Kidney tubule cell (primary cell): Measurements from ENCODE around the gene DCC.

Experiments
- DNase-seq: peaks from one replicate; pipeline ENCODE4 v3.0.0-alpha.2; 2018; ENCODE audit warnings: low spot score

DCC gene

DNA sequence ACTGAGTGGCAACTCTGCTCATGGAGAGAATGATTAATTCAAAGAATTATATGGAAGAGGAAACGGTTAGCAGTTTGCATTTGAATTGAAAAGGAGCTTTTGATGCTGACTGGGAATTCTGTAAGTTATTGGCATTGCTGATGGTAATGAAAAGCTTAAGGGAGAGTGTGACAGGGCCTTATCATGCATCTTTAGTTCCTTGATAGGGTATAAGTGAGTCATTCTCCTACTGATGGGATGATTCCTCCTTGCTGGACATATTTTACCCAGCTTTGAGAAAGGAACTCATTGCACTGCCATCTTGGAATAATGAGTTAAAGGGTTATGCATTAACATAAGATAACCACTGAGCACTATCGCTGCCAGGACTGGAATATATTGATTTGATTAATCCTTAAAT, 740.7 kb downstream of the DCC start:
- DNase-seq = no peak

DNA sequence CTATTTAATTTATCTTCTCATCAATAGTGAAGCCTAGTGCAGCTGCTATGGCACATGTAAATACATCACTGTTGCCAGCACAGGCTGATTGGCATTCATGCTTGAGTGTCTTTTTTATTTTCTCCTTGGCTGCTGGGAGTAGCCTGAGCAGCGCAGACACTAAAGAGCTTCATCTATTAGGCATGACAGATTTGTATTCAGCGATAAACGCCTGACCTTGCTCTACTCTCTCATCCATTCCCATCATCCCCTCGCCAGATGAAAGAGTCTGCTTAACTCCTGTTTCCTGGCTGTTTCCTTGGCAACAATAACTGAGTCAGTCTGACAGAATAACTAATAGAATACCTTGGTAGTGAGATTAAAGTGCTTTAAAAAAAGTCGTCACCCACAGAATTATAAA, 753.6 kb downstream of the DCC start:
- DNase-seq = no peak

DNA sequence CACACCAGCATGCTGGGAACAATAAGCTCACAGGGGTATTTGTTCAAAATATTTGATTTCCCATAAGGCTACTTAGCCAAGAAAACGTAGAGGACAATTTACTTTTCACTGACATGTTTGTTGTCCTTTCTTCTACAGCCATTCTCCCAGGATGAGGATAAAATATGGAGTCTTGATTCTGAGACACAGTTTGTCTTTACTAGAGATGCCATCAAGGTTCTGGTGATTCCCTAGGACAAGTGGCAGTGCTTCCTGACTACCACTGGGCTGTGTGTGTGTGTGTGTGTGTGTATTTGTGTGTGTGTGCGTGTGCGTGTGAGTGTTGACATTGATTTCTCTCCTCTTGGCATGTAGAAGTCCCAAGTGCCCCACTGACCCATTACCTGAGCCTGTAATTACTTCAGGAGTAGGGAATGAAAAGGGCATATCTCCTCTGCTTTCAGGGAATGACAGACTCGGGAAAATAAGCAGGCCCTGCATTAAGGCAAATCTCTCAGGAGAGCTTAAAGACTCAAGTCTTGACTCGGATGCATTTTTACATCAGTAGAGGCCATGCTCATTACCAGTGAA, 761.6 kb downstream of the DCC start:
- DNase-seq = no peak

DNA sequence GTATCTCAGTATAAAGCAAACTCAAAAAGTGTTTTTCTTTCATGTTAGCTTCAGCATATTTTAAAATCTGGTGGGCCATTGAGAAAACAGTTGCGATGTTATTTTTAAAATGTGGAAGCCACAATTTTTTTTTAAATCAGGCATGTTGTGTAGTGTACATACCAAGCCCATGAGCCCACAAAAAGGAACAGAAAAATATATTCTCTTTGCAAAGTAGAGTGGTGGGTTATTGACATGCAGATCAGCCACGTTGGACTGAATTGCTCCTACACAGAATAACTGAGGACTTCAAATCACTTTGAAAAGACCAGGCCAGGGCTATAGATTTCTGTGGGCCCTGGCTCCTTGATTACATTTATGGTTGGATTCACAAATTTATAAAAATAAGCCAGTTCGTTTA, 774.4 kb downstream of the DCC start:
- no peak for DNase-seq

DNA sequence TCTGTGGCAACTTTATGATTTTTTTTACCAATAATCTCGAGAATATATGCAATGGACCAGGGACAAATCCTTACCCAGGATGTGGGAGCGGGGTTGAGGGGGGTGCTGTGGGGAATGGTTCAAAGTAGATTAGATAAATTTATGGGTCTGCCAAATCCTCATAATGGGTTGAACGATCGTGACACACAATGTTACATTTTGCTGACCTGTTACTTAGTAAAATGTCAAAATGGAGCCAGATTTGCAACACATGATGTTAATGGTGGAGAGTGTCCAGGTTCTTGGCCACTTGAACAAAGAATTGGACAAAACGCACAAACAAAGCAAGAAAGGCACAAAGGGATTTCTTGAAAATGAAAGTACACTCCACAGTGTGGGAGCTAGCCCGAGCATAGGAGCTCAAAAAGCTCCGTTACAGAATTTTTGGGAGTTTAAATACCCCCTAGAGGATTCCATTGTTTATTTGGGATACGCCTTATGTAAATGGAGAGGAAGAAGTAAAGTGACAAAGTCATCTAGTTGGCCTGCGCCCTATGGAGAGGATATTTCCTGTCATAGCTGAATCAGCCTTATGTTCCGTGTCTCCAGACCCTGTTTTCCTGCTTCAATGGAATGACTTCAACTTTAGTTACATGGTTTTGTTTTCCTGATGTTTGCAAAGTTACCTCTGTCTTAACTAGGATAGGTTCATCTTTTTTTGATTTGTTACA, 776.0 kb downstream of the DCC start:
- DNase-seq = no peak

DNA sequence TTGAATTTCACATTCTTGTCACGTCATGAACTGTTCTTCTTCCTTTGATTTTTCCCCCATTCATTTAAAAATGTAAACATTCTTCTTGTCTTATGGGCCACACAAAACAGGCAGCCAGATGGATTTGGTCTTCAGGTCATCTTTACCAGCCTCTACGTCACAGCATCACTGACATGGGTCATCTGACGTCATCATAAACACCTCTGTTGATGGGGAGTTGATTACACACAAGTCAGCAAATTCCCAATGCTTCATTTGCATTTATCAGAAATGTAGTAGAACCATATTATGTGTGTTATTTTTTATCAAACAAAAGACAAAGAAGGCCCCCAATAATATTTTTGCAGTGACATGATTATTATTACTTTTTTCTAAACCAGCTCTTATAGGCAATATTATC, 777.9 kb downstream of the DCC start:
- no peak for DNase-seq

DNA sequence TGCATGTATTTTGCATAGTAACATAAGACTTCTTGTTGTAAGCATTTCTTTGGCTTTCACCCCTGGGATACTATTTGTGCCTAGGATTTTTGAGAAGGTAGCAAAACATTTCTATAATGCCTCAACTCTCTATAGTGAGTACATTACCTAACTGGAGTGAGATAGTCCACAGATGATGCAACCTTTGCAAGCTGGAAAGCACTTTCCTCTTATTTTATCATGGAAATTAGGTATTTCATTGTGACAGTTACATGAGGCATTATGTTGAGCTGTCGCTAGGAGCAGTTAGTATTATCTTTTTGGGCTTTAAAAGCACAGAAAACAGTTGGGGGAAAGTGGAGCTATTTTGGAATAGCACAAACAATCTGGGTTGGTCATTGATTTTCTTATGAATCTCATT, 786.2 kb downstream of the DCC start:
- no peak for DNase-seq

DNA sequence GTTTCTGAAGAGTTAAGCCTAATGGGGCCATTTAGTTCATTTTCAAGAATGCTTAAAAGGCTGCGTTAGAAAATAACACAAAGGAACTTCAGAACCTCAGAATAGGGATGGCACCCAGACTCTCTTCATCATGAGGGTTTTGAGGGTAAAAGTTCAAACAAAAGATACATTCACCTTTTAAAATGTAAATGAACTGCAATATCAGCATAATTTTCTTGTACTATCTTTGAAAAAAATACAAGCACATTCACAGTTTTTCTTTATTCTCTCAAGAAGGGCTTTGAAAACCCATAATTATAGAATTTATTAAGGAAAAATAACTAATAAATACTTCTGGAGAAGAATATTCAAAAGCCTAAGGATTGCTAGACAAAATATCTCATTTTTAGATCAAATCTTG, 791.0 kb downstream of the DCC start:
- DNase-seq = no peak

DNA sequence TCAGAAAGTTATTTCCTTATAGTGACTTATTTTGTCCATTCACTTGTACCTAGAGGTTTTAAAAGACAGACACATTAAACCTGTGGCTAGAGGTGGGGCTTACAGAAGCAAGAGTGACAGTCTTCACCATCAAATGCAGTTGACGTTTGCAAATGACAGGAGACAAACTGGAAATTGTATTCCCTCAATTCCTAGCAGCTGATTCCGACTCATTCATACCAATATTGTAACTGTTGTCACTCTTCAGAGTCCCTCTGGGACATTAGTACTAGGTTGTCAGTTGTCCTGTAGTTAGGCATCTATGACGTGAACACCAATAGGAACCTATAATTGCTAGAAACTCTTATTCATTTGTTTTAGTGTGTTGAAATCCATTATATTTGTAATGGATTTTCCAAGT, 794.7 kb downstream of the DCC start:
- DNase-seq = no peak

DNA sequence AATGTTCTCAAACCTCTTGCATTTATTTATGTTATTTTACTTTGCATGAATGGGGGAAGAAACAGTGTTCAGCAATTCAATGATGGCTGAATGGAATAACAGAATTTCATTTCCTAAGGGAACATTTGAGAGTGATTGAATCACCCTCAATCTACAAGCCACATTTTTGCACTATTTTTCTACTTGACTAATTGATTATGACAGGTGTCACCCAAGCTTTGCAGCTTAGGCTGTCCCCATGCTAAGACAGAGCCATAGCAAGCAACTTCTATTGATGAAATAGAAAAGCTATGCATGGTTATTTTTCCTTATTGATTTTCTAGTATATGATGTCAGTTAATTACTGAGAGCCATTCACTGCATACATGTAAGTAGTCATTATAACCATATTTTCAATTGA, 795.7 kb downstream of the DCC start:
- DNase-seq = no peak

DNA sequence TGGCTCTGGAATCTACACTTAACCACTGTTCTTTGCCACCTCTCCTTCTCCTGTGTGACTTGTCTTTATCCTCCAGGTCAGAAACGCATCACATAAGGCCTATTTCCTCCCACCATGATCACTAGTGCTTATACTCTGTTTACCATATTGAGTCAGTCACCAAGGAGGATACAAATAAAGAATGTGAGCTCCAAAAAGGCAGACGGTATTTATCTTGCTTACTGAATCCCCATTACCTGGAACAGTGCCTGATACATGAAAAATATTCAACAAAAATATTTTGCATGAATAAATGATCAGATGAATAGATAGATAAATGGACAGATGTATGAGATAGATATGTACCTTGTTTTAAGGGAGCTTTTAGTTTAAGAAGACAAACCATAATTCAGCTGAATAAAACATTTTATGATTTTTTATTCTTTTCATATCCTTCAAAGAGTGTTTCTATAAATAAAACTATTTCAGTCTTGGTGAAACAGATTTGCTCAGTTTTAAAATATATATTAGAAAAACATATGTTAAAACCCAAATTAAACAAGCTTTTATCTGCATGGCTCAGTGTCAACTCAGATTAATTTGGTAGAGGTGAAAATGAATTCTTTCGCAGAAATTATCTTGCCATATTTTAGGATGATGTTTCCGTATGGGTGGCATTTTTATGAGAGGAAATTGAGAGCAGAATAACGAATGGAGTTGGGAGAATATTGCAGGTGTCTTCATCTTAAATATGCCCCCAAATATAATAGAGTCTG, 799.9 kb downstream of the DCC start:
- DNase-seq = no peak

DNA sequence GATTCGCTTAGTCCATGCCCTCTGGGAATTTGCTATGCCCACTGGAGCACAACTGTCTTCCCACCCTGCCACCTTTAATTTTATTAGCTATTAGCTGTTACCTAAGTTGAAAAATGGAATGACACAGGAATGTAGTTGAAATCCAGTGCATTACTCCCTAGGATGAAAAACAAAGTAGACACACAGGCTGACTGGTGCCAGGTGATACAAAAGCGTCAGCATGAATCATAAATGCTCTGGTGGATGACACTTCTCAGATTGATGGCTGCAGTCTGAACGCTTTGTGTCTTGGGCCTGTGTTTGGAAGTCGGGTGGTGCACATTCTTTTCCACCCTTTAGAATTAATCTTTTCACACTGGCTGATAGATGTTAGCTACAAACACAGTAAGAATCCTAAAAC, 802.0 kb downstream of the DCC start:
- peak; percentile 49 for DNase-seq

DNA sequence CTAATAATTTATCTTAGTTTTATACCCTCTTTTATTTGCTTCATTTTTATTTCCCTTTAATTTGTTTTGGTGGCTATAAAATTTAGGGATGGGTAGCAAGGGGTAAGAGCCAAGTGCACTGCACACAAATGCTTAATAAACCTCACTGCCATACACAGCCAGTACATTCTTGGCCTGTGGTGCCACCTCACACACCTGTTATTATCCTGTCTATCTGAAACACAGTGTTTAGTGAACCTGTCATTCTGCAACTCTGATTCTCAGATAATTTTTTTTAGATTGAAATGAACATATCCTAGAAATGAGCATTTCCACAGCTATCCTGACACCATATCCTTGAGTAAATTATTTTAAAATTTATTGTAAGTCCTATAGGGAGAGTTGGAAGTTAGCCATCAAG, 807.5 kb downstream of the DCC start:
- no peak for DNase-seq

DNA sequence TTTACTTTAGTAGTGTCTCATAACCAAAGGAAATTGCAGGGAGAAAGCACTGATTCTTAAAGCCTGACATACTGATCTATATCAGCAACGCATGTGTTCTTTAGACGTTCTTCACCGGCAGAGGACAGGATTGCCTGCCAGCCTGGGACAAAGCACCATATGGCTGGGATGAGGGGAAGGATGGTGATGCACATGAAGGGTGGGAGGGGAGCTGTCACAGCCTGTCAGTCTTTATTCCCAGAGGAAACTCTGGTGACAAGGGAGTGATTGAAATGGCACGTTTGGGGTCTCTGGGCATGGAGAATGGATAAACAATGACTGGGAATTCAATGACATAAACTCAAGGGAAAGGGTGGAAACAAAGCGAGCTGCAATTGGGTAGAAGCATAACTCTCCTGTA, 808.1 kb downstream of the DCC start:
- no peak for DNase-seq

DNA sequence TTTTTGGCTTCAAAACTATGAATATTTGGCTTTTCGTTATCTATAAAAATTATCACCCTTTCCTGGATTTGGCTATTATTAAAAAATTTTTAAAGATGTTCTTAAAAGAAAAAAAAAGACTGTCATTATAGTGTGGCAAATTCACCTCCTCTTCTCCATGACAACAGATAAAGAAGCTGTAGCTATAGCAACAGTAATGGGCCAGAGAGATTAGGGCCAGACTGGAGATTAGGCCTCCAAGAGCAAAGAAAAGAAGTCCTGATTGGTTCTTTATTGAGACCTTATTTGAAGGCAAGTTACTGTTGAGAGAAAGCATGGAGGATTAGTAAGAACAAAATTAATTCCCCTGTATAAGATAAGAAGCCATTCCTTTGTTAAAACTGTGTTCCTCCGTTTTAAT, 812.5 kb downstream of the DCC start:
- DNase-seq = no peak

DNA sequence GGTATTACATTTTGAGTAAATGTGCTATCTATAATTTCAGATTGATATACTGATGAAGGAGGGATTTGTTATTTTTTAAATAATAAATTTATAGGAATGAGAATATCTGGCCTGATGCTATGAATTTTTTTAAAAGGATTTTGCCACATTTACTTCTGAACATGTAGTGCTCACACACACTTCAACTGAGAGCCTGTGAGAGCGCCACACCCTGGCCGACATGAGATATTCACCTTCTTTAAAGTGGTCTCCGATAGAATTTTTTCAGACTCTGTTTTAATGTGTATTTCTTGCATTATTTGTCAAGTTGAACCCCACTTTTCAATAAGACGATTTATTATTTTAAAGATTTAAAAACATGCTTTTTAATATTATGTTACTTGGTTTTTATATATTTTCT, 813.3 kb downstream of the DCC start:
- no peak for DNase-seq

DNA sequence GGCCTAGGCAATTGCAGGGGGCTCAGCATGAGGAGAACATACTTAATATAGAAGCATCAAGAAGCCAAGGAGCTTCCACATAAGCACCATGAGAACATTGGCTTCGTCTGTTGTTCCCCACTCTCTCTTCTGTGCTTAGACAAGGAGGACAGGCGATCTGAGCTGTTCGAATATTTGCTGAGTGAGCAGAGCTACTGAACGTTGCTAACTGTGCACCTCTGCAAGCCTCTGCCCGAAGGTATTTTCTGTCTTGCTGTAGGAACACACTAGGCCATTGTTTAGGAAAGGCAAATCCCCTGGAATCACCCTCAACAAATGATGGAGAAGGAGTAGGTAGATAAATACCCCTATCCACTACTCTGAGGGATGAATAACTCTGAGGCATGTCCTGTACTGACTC, 813.8 kb downstream of the DCC start:
- no peak for DNase-seq

DNA sequence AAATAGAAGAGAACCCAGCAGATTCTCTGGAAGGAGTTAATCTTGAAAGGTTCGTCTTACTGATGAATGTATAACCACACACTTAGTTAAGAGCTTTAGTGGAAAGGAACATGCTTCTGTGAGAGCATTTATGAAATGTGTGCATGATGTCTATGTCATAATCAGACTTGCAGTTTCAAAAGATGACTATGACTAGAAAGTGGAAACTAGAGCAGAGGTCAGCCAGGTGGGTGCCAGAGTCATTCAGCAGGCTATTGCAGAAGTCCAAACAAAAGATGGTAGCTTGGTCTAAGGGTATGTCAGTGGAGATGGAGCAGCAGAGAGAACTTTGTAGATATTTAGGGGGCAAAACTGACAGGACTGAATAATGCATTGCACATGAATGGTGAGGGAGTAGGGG, 825.8 kb downstream of the DCC start:
- no peak for DNase-seq

DNA sequence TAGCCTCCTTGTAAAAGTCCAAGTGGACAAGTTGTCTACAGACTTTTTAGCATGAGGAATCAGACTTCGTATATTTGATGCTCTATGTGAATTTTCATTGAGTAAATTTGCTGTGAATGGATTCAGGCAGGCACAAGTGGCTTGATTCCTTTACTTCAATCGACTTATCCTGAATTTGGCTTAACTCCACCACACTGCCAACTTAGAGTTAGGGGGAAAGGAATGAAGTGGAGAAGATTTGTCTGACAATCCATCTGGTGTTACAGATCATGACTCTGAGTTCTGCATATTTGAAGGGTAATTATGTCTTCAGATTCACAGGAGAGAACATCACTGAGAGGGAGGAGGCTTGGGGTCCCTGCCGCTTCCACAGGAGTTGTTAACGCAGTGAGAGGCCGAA, 829.3 kb downstream of the DCC start:
- DNase-seq = no peak

DNA sequence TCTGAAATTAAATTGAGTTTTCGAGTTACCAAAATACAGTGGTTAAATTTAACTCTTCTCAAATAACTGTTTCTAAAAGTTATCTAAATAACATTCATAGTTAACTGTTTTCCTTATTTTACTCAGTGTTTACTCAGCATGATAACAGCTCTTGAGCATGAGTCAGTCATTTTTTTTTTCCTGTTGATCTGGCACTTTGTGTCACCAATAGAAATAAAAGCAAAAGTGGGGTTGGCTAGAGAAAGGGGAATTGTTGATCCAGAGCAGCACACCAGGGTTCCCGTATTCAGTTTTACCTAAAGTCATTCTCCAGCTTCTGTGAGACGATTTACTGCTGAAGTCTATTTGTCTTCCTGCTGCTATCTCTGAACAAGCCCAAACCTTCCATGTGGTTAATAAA, 851.6 kb downstream of the DCC start:
- DNase-seq = no peak

DNA sequence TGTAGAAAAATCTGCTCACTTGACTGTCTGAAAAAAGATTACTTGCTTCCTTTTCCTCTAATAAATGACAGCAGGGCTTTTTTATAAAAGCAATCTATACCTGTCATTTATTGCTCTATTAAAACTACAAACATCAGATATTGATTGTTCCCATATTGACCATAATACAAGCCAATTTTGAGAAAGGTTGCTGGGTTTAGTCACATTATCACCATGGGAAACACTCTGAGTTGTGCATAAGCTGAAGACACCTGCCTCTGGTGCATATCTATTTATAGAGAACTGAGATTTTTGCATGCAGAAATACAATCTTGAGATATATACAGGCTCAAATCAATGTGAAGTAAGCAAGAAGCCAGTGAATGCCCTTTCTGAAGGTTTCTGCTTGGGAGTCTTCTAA, 853.9 kb downstream of the DCC start:
- DNase-seq = no peak

DNA sequence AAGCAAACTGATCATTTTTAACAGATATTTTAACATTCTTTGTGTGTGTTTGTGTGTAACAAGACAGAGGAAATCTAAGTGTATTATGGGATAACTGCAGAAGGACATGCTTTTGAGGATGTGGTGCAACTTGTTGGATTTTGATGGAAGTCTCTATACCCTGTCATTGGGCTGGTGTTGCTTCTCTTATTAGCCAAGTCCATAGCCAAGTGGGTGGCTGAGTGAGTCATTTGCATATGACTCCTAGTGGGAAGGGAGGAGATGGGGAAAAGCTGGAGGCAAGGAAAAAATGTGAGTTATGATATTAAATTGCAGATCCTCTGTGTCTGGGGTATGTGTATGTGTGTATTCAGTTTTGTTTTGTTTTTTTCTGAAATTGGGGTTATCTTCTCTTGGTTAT, 879.9 kb downstream of the DCC start:
- no peak for DNase-seq

DNA sequence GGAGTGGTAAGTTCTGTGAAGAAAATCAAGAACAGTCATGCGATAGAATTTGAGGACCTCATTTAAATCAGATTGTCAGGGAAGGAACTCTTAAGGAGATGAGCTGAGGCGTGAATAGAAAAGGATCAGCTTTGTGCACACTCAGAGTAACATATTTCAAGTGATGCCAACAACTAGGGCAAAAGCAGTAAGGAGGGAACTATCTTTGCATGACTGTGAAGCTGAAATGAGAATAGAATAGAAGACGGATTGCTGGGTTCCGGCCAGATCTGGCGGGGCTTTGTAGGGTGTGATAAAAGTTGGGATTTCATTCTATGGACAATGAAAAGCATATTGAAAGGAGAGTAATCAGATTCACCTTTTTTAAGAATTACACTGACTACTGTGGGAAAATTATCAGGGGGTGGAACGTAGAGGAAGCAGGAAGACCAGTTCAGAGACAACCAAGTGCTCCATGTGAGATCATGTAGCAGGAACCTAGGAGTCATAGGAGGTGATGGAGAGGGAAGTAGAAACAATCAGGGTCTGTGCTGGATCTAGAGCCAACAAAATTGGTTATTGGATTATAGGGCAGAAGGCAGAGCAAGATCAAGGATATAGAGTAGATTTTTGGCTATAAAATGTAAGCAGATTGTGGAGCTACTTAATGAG, 884.3 kb downstream of the DCC start:
- no peak for DNase-seq
